22Rv1 (cell line): ENCODE results near the gene RPA3.

Source experiments
- CTCF ChIP-seq: fragments of 450-650 bp; IDR thresholded peaks from 2 replicates; pipeline ENCODE4 v1.5.1; 2017; ENCODE audit warnings: mild to moderate bottlenecking
- ZFX ChIP-seq: fragments of 450-650 bp; IDR thresholded peaks from 2 replicates; pipeline ENCODE4 v1.6.1; 2017; ENCODE audit warnings: antibody characterized with exemption, borderline replicate concordance

GRCh38 chr7:7742223-7742622 lies 23.8 kb upstream of the RPA3 start:
- TF ChIP-seq CTCF (peak; percentile 26; the same call in 1 of the 2 replicates), ZFX (no peak)
